Stimulated activated CD8-positive, alpha-beta memory T cell treated with anti-CD3 and anti-CD28 coated beads, Interleukin-4, amount 100 ng/mL, for 1 hour (primary cell): ENCODE data around the gene MRPL24.

Source experiments
- DNase-seq, 2 donors: peaks; one replicate each; pipeline ENCODE4 v3.0.0-alpha.2; 2020; ENCODE audit warnings: low read depth in 2 of 2, low spot score in 1 of 2

Gene MRPL24

DNA sequence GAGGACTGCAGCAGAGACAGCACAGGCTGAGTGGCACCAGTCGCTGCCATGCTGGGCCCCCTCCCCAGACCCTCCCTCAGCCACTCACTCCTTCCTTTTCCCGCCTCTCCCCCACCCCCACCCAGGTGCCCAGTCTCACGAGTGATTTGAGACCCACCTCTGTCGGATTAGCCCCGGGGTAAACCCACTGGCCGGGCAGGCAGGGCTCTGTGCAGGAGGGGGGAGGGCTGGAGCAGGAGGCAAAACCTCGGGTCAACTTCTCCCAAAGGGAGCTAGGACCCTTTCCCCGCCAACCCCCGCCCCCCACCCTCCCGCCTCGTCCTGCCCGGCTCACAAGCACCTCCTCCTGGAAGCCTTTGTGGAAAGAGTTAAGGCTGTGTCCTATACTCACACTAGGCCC lies 3.5 kb upstream of the MRPL24 start:
- no peak for DNase-seq

GRCh38 chr1:156743367-156744302 lies 2.7 kb upstream of the MRPL24 start:
- no peak for DNase-seq

- DNase-seq: no peak
Measured at GRCh38 chr1:156742801-156743200, 1.9 kb upstream of the MRPL24 start.

GRCh38 chr1:156742017-156742416 lies 1.1 kb upstream of the MRPL24 start:
- no peak for DNase-seq

DNA sequence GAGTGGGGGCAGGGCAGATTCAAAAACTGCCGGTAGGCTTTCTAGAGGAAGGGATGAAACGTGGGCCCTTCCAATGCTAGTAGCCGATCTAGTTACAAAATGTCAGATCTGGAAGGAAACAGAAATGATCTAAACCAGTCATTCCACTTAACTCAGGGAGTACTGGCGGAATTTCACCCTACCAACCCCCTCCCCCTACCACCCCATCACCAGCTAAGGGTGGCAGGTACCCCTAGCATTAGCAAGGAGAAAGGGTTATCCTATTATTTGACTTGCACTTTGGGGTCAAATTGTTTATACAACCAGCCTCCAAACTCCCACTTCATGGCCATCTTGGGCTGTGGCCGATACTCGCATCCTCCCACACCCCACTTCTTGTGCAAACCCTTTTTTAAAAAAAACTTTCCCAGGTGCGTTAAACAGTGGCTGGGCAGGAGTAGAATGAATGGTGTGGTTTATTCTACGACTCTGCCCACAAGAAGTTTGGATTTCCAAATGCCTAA lies 644 bp upstream of the MRPL24 start:
- DNase-seq: no peak

DNA sequence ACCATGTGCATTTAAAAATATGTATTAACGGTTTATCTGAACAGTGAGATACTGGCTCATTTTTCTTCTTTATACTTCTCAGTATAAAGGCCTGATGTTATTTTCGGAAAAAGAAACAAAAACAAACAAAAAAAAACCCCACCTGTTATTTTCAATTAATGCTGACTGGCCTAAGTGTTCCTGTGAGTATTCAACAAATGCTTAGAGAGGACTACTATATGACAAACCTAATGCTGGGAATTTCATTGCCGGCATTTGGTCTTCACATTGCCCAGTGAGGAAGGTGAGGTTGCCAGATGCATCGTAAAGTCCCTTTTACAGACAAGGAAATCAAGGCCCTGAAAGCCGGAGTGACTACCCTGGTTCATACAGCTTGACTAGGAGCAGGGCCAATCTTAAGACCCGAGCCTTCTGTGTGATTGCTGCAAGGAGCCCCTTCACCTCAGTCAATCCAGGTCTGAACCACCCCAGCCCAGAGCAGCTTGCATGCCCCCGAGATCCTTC lies 599 bp downstream of the MRPL24 start:
- DNase-seq: no peak

DNA sequence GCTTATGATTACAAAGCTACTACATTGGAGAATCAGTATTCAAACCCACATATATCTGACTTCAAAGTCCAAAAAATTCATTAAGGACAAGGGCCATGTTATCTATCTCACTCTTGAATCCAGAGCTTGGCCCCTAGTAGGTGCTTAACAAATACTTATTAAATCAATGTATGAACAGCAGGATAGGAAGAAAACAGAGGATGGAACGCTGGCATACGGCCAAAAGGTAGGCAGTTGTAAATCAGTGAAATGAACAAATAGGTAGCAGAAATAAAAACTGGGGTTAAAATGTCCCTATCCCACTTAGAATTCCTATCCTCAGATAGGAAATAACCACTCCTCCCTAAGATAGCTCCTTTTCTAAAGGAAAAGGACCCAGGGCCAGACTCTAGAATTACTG lies 2.0 kb downstream of the MRPL24 start:
- DNase-seq: no peak

GRCh38 chr1:156738407-156738806 lies 2.5 kb downstream of the MRPL24 start:
- DNase-seq: no peak

DNA sequence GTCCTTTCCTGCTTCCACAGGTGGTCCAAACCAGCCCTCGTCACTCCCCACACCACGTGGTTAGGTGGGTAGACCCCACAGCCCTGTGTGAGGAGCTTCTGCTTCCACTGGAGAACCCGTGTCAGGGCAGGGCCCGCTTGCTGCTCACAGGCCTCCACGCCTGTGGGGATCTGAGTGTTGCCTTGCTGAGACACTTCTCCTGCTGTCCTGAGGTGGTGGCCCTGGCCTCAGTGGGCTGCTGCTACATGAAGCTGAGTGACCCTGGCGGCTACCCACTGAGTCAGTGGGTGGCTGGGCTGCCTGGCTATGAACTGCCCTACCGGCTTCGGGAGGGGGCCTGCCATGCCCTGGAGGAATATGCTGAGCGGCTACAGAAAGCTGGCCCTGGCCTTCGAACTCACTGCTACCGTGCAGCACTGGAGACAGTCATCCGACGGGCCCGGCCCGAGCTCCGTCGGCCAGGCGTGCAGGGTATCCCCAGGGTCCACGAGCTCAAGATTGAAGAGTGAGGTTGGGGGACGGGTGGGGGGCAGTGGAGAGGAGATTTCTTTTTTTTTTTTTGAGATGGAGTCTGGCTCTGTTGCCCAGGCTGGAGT lies 6.8 kb downstream of the MRPL24 start:
- no peak for DNase-seq

DNA sequence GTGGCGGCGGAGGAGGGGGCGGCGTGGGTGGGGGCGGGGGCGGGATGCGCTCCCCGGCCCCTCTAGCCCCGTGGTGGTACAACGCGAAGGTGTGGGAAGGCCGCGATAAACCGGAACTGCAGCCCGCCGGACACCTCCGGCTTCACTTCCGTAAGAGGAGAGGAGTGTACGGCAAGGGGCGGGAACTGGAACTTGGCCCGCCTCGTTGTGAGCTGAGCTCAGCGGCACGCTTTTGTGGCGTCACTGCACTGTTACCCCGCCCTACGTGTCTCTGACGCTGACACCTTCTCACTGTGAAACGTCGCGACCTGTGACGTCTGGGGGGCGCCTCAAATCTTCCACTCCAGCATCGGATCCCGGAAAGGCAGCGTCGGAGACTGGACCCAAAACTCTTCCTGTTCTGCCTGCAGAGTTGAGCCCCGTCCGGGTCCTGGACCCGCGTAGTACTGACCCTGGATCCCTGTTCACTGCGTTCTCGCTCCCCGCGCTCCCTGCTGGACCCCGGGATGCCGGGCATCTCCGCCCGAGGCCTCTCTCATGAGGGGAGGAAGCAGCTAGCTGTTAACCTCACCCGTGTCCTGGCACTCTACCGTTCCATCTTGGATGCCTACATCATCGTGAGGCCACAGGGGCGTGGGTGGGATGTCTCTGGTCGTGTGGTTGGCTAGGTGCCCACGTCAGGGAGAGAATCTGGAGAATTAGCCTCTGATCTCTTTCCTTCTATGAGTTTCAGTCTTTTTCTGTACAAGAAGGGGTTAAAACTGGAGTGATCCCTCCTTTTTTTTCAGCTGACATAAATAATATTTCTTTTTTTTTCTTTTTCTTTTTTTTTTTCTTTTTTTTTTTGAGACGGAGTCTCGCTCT lies 12.1 kb downstream of the MRPL24 start, which contains the start of gene ISG20L2:
Gene ISG20L2 (minus strand): TSS at position 168 of the 864 bp plus-strand sequence. CDS start 1,114 bp downstream, outside the sequence.
- peak; percentile 81 to 88 for DNase-seq

DNA sequence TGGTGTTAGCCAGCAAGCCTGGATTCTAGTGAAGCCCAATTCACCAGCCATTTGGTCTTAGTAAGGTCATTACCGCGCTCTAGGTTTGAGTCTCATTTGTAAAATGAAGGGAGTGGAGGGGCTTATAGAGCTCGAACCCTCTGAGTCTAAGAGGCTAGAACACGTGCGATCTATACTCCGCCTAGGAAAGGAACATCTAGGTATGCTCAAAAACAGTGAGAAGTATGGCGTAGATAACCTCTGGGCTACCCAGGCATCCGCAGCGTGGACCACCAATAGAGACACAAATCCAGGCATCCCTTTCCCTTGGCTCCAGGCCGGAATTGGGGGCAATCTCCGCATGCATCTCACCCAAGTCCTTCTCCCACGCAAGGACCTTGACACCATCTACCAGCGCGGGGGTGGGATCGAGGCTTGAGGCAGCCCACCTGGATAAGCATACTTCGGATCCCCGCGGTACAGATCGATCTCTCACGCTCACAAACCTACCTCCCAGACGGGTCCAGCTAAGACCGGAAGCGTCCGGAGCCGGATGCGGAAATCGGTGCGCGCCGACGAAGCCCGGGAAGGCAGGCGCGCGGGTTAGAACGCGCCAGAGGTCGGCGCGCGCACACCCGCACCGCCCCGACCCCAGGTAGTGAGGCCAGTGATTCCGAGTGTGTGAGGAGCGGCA lies 12.8 kb downstream of the MRPL24 start, which contains the start of gene METTL25B:
Gene METTL25B (plus strand): TSS at position 544 of the 673 bp plus-strand sequence. CDS start 636 bp downstream, outside the sequence.
- peak in 1 of 2 donors; percentile 51 for DNase-seq

DNA sequence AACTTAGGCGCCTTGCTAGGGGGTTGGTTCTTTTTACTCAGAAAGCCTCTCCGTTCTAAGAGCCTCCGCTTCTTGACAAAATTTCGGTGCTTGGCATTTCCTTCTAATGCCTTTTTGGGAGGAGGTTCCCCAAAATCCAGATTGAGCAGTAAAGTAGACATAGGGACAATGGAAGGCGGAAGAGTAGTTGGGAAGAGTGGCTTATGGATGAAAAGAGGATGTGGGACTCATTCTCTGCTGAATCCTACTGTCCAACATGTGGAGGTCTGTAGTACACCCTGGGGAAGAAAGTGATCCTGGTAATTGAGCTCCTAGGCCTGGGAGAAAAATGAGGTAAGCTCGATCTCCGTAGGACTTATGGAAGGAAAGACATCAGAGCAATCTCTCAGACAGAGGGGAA lies 13.4 kb downstream of the MRPL24 start:
- no peak for DNase-seq

DNA sequence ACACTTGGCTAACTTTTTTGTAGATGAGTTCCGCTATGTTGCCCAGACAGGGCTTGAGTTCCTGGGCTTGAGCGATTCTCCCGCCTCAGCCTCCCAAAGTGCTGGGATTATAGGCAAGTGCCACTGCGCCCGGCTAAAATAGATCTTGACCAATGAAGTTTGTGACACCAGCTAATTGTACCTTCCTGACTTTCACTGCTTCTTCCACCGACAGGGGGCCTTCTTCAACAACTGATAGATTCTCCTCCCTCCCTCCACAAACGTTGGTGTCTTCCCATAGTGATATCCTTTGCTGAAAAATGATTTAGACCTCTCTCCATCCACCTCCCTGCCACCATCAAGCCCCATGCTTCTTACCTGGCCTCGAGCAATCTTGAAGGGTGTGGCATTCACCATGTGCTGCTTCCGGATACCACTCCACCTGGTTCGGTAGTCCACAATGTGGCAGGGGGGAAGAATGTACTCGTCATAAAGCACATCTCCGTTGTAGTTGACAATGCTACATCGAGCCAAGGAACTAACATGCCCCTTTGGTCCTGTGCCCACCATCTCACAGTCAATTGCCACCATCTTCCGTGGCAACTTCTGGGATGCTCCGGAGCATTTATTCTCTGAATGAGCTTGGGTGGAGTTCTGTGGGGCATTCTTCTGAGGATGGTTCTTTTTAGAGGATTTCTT lies 14.2 kb downstream of the MRPL24 start:
- no peak for DNase-seq

DNA sequence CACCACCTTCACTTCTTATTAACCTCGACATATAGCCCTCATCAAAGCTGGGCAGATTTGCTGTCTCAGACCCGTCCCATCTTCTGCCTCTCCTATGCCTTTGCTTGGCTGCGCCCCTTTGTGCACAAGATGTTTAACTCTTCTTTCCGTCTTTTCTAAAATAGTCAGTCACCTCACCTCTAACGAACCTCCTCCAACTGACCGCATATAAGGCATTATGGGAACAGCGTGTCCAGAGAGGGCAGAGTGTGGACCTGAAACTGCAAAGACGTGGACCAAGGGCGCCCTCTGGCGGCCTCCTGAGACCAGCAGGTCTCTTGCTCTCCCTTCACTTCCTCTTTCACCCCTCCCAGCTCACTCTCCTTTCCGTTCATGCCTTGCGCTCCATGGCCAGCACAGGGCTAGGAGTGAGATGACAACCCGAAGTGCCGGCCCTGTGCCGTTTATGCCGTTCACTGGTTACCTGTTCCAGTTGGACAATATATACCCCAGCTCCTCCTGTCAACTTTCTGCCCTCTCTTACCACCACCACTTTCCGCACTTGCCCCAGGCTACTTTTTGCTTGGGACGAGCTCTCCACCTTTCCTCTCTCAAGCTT lies 15.1 kb downstream of the MRPL24 start:
- peak; percentile 58 to 63 for DNase-seq

DNA sequence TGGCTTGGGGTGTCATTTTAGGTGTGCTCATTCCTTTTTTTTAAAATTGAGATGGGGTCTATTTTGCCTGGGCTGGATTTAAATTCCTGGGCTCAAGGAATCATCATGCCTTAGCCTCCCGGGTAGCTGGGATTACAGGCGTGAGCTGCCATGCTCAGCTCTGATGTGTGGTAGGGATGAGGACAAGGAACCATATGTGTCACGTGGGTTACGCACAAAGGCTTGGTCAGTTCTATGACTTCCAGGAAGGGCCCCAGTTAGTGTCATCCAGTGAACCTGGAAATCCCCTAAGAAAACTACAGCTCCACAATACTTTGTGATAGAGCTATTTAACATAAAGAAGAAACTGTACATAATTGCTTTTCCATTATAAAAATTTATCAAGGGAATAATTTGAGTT lies 19.4 kb downstream of the MRPL24 start:
- no peak for DNase-seq

GRCh38 chr1:156721131-156721530 lies 19.8 kb downstream of the MRPL24 start:
- no peak for DNase-seq

DNA sequence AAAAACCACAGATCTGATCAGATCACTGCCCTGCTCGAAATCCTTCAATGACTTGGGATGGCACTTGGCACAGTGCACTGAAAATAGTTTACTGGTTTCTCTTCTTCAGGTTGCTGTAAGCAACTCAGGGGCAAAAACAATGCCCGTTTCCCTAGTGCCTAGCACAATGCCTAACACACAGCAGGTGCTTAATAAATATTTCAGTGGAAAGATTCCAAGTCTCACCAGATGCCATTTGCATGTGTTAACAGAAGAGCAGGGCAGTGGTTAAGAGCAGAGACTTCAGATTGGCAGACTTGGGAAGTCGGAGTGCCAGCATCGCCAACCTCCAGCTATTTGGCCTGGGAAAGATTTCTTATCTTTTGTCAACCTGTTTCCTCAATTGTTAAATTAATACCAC lies 23.5 kb downstream of the MRPL24 start:
- no peak for DNase-seq

- DNase-seq: no peak
Measured at GRCh38 chr1:156714830-156715229, 26.1 kb downstream of the MRPL24 start.

GRCh38 chr1:156712626-156713025 lies 28.3 kb downstream of the MRPL24 start:
- DNase-seq: no peak
